ENCODE results near the gene BLOC1S1. TPM values are rescaled to one million over a fixed set of nuclear protein-coding genes. Genes with fewer than 3 reads are reported as not detected.
A peak's percentile ranks its signal among the peaks of the same experiment; 100 is the strongest.

Gene BLOC1S1
- total RNA-seq, 1 donor from 2014 or later = 134 TPM

- Histone ChIP-seq H3K36me3 (peaks cover 24% of the 10 kb centered on the region), H3K4me1 (peaks cover 43% of the 10 kb centered on the region), H3K9me3 (no peaks in the 10 kb centered on the region), H3K27ac (peak overlapping the region; percentile 98), H3K27me3 (ENCODE audit: low read depth) (no peaks in the 10 kb centered on the region), H3K4me3 (peak overlapping the region; percentile 77)
- peak; percentile 73 for DNase-seq
- intact Hi-C loops (cut with DNase I) = no loop called here
- no peak for TF ChIP-seq CTCF (IDR thresholded peaks at IDR 0.05)
- peak; percentile 55 to 62 for ATAC-seq
Measured at GRCh38 chr12:55729819-55730818, 14.3 kb downstream of the BLOC1S1 start.

- ATAC-seq (no peak), DNase-seq (no peak)
- Histone ChIP-seq H3K36me3 (peaks cover 2% of the 10 kb centered on the region), H3K4me3 (no peak overlapping the region), H3K4me1 (peaks cover 34% of the 10 kb centered on the region), H3K27me3 (ENCODE audit: low read depth) (no peaks in the 10 kb centered on the region), H3K9me3 (no peaks in the 10 kb centered on the region), H3K27ac (no peak overlapping the region)
- intact Hi-C loops (cut with DNase I) = no loop called here
- TF ChIP-seq CTCF (IDR thresholded peaks at IDR 0.05) = no peak
Measured at GRCh38 chr12:55732288-55732687, 16.4 kb downstream of the BLOC1S1 start.

DNA sequence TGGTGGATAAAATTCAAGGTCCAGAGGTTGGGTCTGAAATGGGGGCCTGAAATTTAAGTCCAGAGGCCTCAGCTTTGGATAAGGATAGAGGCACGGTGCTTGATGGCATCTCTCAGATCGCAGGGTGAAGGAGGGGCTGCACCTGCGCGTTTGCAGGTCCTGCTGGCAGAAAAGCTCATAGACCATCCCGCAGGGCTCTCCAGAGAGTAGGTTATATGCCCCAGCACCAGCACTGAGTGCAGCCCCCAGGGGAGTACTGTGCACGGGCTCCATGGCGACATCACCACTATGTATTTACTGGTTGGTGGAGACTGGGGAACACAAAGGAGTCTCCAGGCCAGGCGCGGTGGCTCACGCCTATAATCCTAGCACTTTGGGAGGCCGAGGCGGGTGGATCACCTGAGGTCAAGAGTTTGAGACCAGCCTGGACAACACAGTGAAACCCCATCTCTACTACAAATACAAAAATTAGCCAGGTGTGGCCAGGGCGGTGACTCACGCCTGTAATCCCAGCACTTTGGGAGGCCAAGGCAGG, 17.2 kb downstream of the BLOC1S1 start:
- no peak overlapping the region for H3K4me3 ChIP-seq
- no peaks in the 10 kb centered on the region for H3K36me3 ChIP-seq
- H3K9me3 ChIP-seq = no peaks in the 10 kb centered on the region
- H3K27me3 ChIP-seq (ENCODE audit: low read depth) = no peaks in the 10 kb centered on the region
- no peak for TF ChIP-seq CTCF (IDR thresholded peaks at IDR 0.05)
- intact Hi-C loops (cut with DNase I) = no loop called here
- ATAC-seq (no peak), DNase-seq (no peak)
- H3K4me1 ChIP-seq = peaks cover 37% of the 10 kb centered on the region
- H3K27ac ChIP-seq = no peak overlapping the region

DNA sequence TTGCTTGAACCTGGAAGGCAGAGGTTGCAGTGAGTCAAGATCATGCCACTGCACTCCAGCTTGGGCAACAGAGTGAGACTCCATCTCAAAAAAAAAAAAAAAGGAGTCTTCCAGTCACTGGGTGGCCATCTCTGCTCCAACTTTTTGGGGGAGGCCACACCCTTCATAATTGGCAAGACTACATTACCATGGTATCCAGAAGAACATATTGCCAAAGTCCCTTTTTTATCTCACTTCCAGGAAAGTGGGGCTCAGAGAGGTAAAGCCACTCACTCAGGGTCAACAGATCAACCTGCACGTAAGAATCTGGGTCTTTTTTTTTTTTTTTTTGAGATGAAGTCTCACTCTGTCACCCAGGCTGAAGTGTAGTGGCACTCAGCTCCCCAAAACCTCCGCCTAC, 18.0 kb downstream of the BLOC1S1 start:
- Histone ChIP-seq H3K4me1 (peaks cover 42% of the 10 kb centered on the region), H3K27ac (no peak overlapping the region), H3K36me3 (no peaks in the 10 kb centered on the region), H3K27me3 (ENCODE audit: low read depth) (no peaks in the 10 kb centered on the region), H3K4me3 (no peak overlapping the region), H3K9me3 (no peaks in the 10 kb centered on the region)
- ATAC-seq (no peak), DNase-seq (no peak)
- intact Hi-C loops (cut with DNase I) = no loop called here
- TF ChIP-seq CTCF (IDR thresholded peaks at IDR 0.05) = no peak

- intact Hi-C loops (cut with DNase I) = no loop called here
- ATAC-seq = no peak
Measured at GRCh38 chr12:55734595-55734994, 18.7 kb downstream of the BLOC1S1 start.

More at GRCh38 chr12:55734595-55734994, 18.7 kb downstream of the BLOC1S1 start:
- no peaks in the 10 kb centered on the region for H3K27me3 ChIP-seq (ENCODE audit: low read depth)
- no peak for TF ChIP-seq CTCF (IDR thresholded peaks at IDR 0.05)
- no peak for DNase-seq
- H3K4me3 ChIP-seq = no peak overlapping the region
- H3K27ac ChIP-seq = no peak overlapping the region
- H3K9me3 ChIP-seq = no peaks in the 10 kb centered on the region
- H3K36me3 ChIP-seq = no peaks in the 10 kb centered on the region
- peaks cover 41% of the 10 kb centered on the region for H3K4me1 ChIP-seq

Measured in lower lobe of right lung (tissue), 2 donors.